ENCODE measurements around the gene DAPP1.
"Not testable (repeated sequence)": the region's sequence is repeated elsewhere in the genome, so short reads cannot be mapped to it uniquely, and the experiment has no call there.

DAPP1 gene

GRCh38 chr4:99816545-99817308 lies at the start of gene DAPP1:
Gene DAPP1, plus strand, starts transcription at chr4:99816827. Its CDS starts 87 bp downstream, at chr4:99816914.
- peak; percentile 28 to 66 for DNase-seq

- not testable (repeated sequence) for DNase-seq
Measured at GRCh38 chr4:99770842-99771241, 45.8 kb upstream of the DAPP1 start.

GRCh38 chr4:99783940-99784339 lies 32.7 kb upstream of the DAPP1 start:
- no peak for DNase-seq

- no peak for DNase-seq
Measured at GRCh38 chr4:99784842-99785241, 31.8 kb upstream of the DAPP1 start.

- no peak for DNase-seq
Measured at GRCh38 chr4:99790796-99791617, 25.6 kb upstream of the DAPP1 start.

GRCh38 chr4:99800332-99801004 lies 16.2 kb upstream of the DAPP1 start:
- DNase-seq, result no peak

- DNase-seq, result no peak
Measured at GRCh38 chr4:99801005-99801699, 15.5 kb upstream of the DAPP1 start.

- no peak for DNase-seq
Measured at GRCh38 chr4:99803566-99804101, 13.0 kb upstream of the DAPP1 start.

- no peak for DNase-seq
Measured at GRCh38 chr4:99806545-99806944, 10.1 kb upstream of the DAPP1 start.

- no peak for DNase-seq
Measured at GRCh38 chr4:99807666-99808065, 9.0 kb upstream of the DAPP1 start.

GRCh38 chr4:99808260-99808857 lies 8.3 kb upstream of the DAPP1 start:
- peak; percentile 6 to 63 for DNase-seq

GRCh38 chr4:99809326-99809725 lies 7.3 kb upstream of the DAPP1 start:
- no peak for DNase-seq

- no peak for DNase-seq
Measured at GRCh38 chr4:99810536-99810935, 6.1 kb upstream of the DAPP1 start.

GRCh38 chr4:99811117-99811516 lies 5.5 kb upstream of the DAPP1 start:
- DNase-seq, result no peak

- peak in 1 of 2 donors; percentile 63 for DNase-seq
Measured at GRCh38 chr4:99811850-99812249, 4.8 kb upstream of the DAPP1 start.

GRCh38 chr4:99815597-99816011 lies 1.0 kb upstream of the DAPP1 start:
- DNase-seq, result no peak

- DNase-seq, result peak in 1 of 2 donors; percentile 28
Measured at GRCh38 chr4:99817309-99817890, 773 bp downstream of the DAPP1 start.

GRCh38 chr4:99818661-99819060 lies 2.0 kb downstream of the DAPP1 start:
- no peak for DNase-seq

GRCh38 chr4:99821918-99822503 lies 5.4 kb downstream of the DAPP1 start:
- DNase-seq, result peak in 1 of 2 donors; percentile 82

- no peak for DNase-seq
Measured at GRCh38 chr4:99822734-99823133, 6.1 kb downstream of the DAPP1 start.

- no peak for DNase-seq
Measured at GRCh38 chr4:99824070-99824599, 7.5 kb downstream of the DAPP1 start.
